Measurements from ENCODE around the gene GMPS.

DNA sequence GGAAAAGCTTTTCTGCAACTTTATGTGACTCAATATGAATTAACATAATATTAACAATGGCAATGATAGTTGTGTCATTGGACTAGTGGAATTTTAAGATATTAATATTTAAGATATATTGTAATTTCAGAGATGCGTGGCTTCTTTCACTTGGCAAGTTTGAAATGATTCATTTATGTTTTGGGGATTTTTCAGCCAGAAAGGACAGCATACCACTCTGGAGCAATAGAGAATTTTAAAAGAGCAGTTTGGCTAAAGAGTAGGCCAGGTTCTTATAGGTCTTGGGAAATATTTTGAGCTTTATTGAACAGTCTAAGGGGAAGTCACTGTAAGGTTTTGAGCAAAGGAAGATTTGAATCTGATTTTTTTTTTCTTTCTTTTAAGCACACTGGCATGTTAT is 16.5 kb downstream of the GMPS start:
- no peak for TF ChIP-seq POLR2AphosphoS5 (IDR thresholded peaks at IDR 0.05)
- TF ChIP-seq, protein P1, sequence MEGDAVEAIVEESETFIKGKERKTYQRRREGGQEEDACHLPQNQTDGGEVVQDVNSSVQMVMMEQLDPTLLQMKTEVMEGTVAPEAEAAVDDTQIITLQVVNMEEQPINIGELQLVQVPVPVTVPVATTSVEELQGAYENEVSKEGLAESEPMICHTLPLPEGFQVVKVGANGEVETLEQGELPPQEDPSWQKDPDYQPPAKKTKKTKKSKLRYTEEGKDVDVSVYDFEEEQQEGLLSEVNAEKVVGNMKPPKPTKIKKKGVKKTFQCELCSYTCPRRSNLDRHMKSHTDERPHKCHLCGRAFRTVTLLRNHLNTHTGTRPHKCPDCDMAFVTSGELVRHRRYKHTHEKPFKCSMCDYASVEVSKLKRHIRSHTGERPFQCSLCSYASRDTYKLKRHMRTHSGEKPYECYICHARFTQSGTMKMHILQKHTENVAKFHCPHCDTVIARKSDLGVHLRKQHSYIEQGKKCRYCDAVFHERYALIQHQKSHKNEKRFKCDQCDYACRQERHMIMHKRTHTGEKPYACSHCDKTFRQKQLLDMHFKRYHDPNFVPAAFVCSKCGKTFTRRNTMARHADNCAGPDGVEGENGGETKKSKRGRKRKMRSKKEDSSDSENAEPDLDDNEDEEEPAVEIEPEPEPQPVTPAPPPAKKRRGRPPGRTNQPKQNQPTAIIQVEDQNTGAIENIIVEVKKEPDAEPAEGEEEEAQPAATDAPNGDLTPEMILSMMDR (IDR thresholded peaks at IDR 0.05): no peak

Measured in esophagus muscularis mucosa (tissue), 3 donors.